Activated B cell treated with CpG ODN at 0.5 μM for 24 hours (primary cell): ENCODE results near the gene ZBTB45. TPM values are rescaled to one million over a fixed set of nuclear protein-coding genes. Genes with fewer than 3 reads are reported as not detected.
A peak's percentile ranks its signal among the peaks of the same experiment; 100 is the strongest.

Experiments used
- ATAC-seq: fragments of 200-7000 bp; cut with Tn5 transposase; one replicate; pipeline ENCODE4 v1.10.0; 2021; ENCODE audit warnings: low read depth, mild to moderate bottlenecking, moderate library complexity
- CTCF ChIA-PET: fragments of 350-600 bp; sonication (Branson Sonifier 250); formaldehyde crosslinking; loops from one replicate; lab custom pipeline; 2021; ENCODE audit warnings: antibody characterized with exemption; lab: Charles Lee
- POLR2A ChIA-PET: fragments of 350-600 bp; sonication (Branson Sonifier 250); formaldehyde crosslinking; loops from one replicate; lab custom pipeline; 2021; ENCODE audit warnings: antibody characterized with exemption; lab: Charles Lee
- DNase-seq: peaks from one replicate; pipeline ENCODE4 v3.0.0; 2022
- H3K27ac Mint-ChIP-seq: one replicate; pipeline ENCODE4 v1.8.0; 2020; ENCODE audit warnings: mixed read lengths
- H3K27me3 Mint-ChIP-seq: one replicate; pipeline ENCODE4 v1.8.0; 2021; ENCODE audit warnings: mixed read lengths
- H3K36me3 Mint-ChIP-seq: one replicate; pipeline ENCODE4 v1.8.0; 2021; ENCODE audit warnings: low read depth, mixed read lengths
- H3K4me1 Mint-ChIP-seq: one replicate; pipeline ENCODE4 v1.8.0; 2021; ENCODE audit warnings: mixed read lengths
- H3K4me3 Mint-ChIP-seq: one replicate; pipeline ENCODE4 v1.8.0; 2020; ENCODE audit warnings: mild to moderate bottlenecking, mixed read lengths
- H3K9me3 Mint-ChIP-seq: one replicate; pipeline ENCODE4 v1.8.0; 2020; ENCODE audit warnings: mixed read lengths
- CTCF ChIP-seq: fragments of 200-600 bp; IDR thresholded peaks from one replicate; pipeline ENCODE4 v1.8.0; 2022; ENCODE audit warnings: antibody characterized with exemption, mild to moderate bottlenecking
- intact Hi-C: fragments of 100-400 bp; cut with micrococcal nuclease; formaldehyde crosslinking; loops from one replicate; pipeline ENCODE4 v1.15.1; 2024
- total RNA-seq: library from RNA; stranded (reverse); gene quantifications from 2 replicates; pipeline ENCODE4 v1.2.3, GENCODE V29; 2022

The ZBTB45 gene
- total RNA-seq, 1 donor from 2014 or later, result 20.2 TPM

- no peaks in the 10 kb centered on the region for H3K27me3 Mint-ChIP-seq
- H3K27ac Mint-ChIP-seq, result peak overlapping the region; percentile 91
- ATAC-seq, result no peak
- ChIA-PET CTCF (interaction anchor here (1.3 to 1.4 kb wide), 2 partner anchors 38 to 43 kb away, joined by 3 to 4 read pairs; partner anchors contain the start of gene ZBTB45), POLR2A (interaction anchor here (1.0 to 5.8 kb wide), 8 partner anchors 12 to 44 kb away, joined by 4 to 63 read pairs (median 6); partner anchors contain the start of genes MZF1, TRIM28 and ZBTB45)
- H3K4me3 Mint-ChIP-seq, result peak overlapping the region; percentile 94
- no peak for TF ChIP-seq CTCF
- H3K36me3 Mint-ChIP-seq, result peaks cover 52% of the 10 kb centered on the region
- H3K4me1 Mint-ChIP-seq, result peaks cover 75% of the 10 kb centered on the region
- no peak for DNase-seq
- intact Hi-C loops, result loop anchor here (1.0 kb wide), 1 partner anchor 16 kb away; the partner anchor contains the start of gene MZF1
- H3K9me3 Mint-ChIP-seq, result no peaks in the 10 kb centered on the region
Measured at GRCh38 chr19:58557221-58558065, 37.8 kb upstream of the ZBTB45 start.

GRCh38 chr19:58556622-58557220 lies 37.1 kb upstream of the ZBTB45 start:
- Mint-ChIP-seq H3K27ac (peak overlapping the region; percentile 77), H3K9me3 (no peaks in the 10 kb centered on the region), H3K27me3 (no peaks in the 10 kb centered on the region), H3K4me1 (peaks cover 68% of the 10 kb centered on the region), H3K36me3 (peaks cover 59% of the 10 kb centered on the region), H3K4me3 (peak overlapping the region; percentile 94)
- DNase-seq (peak; percentile 14), ATAC-seq (no peak)
- POLR2A ChIA-PET, result interaction anchor here (1.0 to 1.1 kb wide), 2 partner anchors 13 to 37 kb away, joined by 4 to 5 read pairs; partner anchors contain the start of genes TRIM28 and ZBTB45
- intact Hi-C loops, result no loop called here
- no peak for TF ChIP-seq CTCF
- CTCF ChIA-PET, result interaction anchor here (1.3 kb wide), 1 partner anchor 43 kb away, joined by 3 read pairs; no protein-coding TSS in a partner anchor

- POLR2A ChIA-PET, result interaction anchor here (1.0 to 3.8 kb wide), 10 partner anchors 11 to 193 kb away, joined by 3 to 78 read pairs (median 13); partner anchors contain the start of genes MZF1, TRIM28, ZBTB45 and ZNF324B
- Mint-ChIP-seq H3K4me1 (peaks cover 61% of the 10 kb centered on the region), H3K27me3 (no peaks in the 10 kb centered on the region), H3K27ac (peak overlapping the region; percentile 77), H3K9me3 (no peaks in the 10 kb centered on the region), H3K4me3 (peak overlapping the region; percentile 94), H3K36me3 (peaks cover 65% of the 10 kb centered on the region)
- CTCF ChIA-PET, result interaction anchor here (1.3 to 1.7 kb wide), 2 partner anchors 36 to 42 kb away, joined by 3 to 12 read pairs; partner anchors contain the start of gene ZBTB45
- no peak for ATAC-seq
- intact Hi-C loops, result loop anchor here (1.0 kb wide), 2 partner anchors 12 to 37 kb away; partner anchors contain the start of genes TRIM28 and ZBTB45
- peak; percentile 13 for DNase-seq
- TF ChIP-seq CTCF, result no peak
Measured at GRCh38 chr19:58555920-58556621, 36.5 kb upstream of the ZBTB45 start.

- H3K4me3 Mint-ChIP-seq, result peak overlapping the region; percentile 91
- intact Hi-C loops, result loop anchor here (1.0 kb wide), 2 partner anchors 11 to 36 kb away; partner anchors contain the start of genes TRIM28 and ZBTB45
- peaks cover 72% of the 10 kb centered on the region for H3K36me3 Mint-ChIP-seq
- ChIA-PET CTCF (interaction anchor here (0.8 to 1.7 kb wide), 2 partner anchors 17 to 35 kb away, joined by 3 to 12 read pairs; partner anchors contain the start of gene ZBTB45), POLR2A (interaction anchor here (1.0 to 3.8 kb wide), 17 partner anchors 7 to 372 kb away, joined by 3 to 78 read pairs (median 5); partner anchors contain the start of genes MZF1, TRIM28, ZBTB45 and ZNF132)
- peak overlapping the region; percentile 96 for H3K27ac Mint-ChIP-seq
- ATAC-seq (no peak), DNase-seq (no peak)
- H3K4me1 Mint-ChIP-seq, result peaks cover 60% of the 10 kb centered on the region
- no peak for TF ChIP-seq CTCF
- H3K27me3 Mint-ChIP-seq, result no peaks in the 10 kb centered on the region
- H3K9me3 Mint-ChIP-seq, result no peaks in the 10 kb centered on the region
Measured at GRCh38 chr19:58555369-58555885, 35.8 kb upstream of the ZBTB45 start.
